ENCODE measurements around the gene BCAS3. TPM values are rescaled to one million over a fixed set of nuclear protein-coding genes. Genes with fewer than 3 reads are reported as not detected.

Gene BCAS3
- total RNA-seq, 2 donors from 2014 or later, result 28.0 to 33.4 TPM

GRCh38 chr17:61360318-61360943, 682.8 kb downstream of the BCAS3 start:
- Mint-ChIP-seq H3K36me3 (ENCODE audit: insufficient read depth in 2 of 2) (no peaks in the 10 kb centered on the region), H3K27ac (no peak overlapping the region), H3K4me3 (no peak overlapping the region), H3K27me3 (ENCODE audit: low read depth) (no peaks in the 10 kb centered on the region), H3K4me1 (ENCODE audit: low read depth) (no peaks in the 10 kb centered on the region), H3K9me3 (no peaks in the 10 kb centered on the region)
- DNase-seq, result no peak
- no peak for ATAC-seq (replicated peaks in 1 of 2)

GRCh38 chr17:61361084-61361483, 683.4 kb downstream of the BCAS3 start:
- no peak overlapping the region for H3K4me3 Mint-ChIP-seq
- ATAC-seq (replicated peaks in 1 of 2) (no peak), DNase-seq (no peak)
- no peaks in the 10 kb centered on the region for H3K4me1 Mint-ChIP-seq (ENCODE audit: low read depth)
- no peaks in the 10 kb centered on the region for H3K27me3 Mint-ChIP-seq (ENCODE audit: low read depth)
- H3K36me3 Mint-ChIP-seq (ENCODE audit: insufficient read depth in 2 of 2), result no peaks in the 10 kb centered on the region
- no peak overlapping the region for H3K27ac Mint-ChIP-seq
- H3K9me3 Mint-ChIP-seq, result no peaks in the 10 kb centered on the region

- no peak for DNase-seq
- no peak for ATAC-seq (replicated peaks in 1 of 2)
- Mint-ChIP-seq H3K4me1 (ENCODE audit: low read depth) (no peaks in the 10 kb centered on the region), H3K27me3 (ENCODE audit: low read depth) (no peaks in the 10 kb centered on the region), H3K36me3 (ENCODE audit: insufficient read depth in 2 of 2) (no peaks in the 10 kb centered on the region), H3K27ac (no peak overlapping the region), H3K9me3 (no peaks in the 10 kb centered on the region), H3K4me3 (no peak overlapping the region)
Measured at GRCh38 chr17:61362396-61362795, 684.7 kb downstream of the BCAS3 start.

GRCh38 chr17:61362852-61363600, 685.4 kb downstream of the BCAS3 start:
- no peaks in the 10 kb centered on the region for H3K9me3 Mint-ChIP-seq
- ATAC-seq (replicated peaks in 1 of 2) (no peak), DNase-seq (no peak)
- no peaks in the 10 kb centered on the region for H3K27me3 Mint-ChIP-seq (ENCODE audit: low read depth)
- no peak overlapping the region for H3K27ac Mint-ChIP-seq
- H3K4me1 Mint-ChIP-seq (ENCODE audit: low read depth), result no peaks in the 10 kb centered on the region
- H3K36me3 Mint-ChIP-seq (ENCODE audit: insufficient read depth in 2 of 2), result no peaks in the 10 kb centered on the region
- H3K4me3 Mint-ChIP-seq, result no peak overlapping the region

GRCh38 chr17:61363601-61364462, 686.2 kb downstream of the BCAS3 start:
- Mint-ChIP-seq H3K9me3 (no peaks in the 10 kb centered on the region), H3K36me3 (ENCODE audit: insufficient read depth in 2 of 2) (no peaks in the 10 kb centered on the region), H3K27me3 (ENCODE audit: low read depth) (no peaks in the 10 kb centered on the region), H3K27ac (no peak overlapping the region), H3K4me3 (no peak overlapping the region), H3K4me1 (ENCODE audit: low read depth) (no peaks in the 10 kb centered on the region)
- no peak for ATAC-seq (replicated peaks in 1 of 2)
- no peak for DNase-seq

GRCh38 chr17:61364463-61364846, 686.8 kb downstream of the BCAS3 start:
- H3K27me3 Mint-ChIP-seq (ENCODE audit: low read depth), result no peaks in the 10 kb centered on the region
- no peak for ATAC-seq (replicated peaks in 1 of 2)
- no peak overlapping the region for H3K4me3 Mint-ChIP-seq
- H3K36me3 Mint-ChIP-seq (ENCODE audit: insufficient read depth in 2 of 2), result no peaks in the 10 kb centered on the region
- H3K27ac Mint-ChIP-seq, result no peak overlapping the region
- DNase-seq, result no peak
- H3K9me3 Mint-ChIP-seq, result no peaks in the 10 kb centered on the region
- H3K4me1 Mint-ChIP-seq (ENCODE audit: low read depth), result no peaks in the 10 kb centered on the region

- Mint-ChIP-seq H3K9me3 (no peaks in the 10 kb centered on the region), H3K27me3 (ENCODE audit: low read depth) (no peaks in the 10 kb centered on the region), H3K27ac (no peak overlapping the region), H3K36me3 (ENCODE audit: insufficient read depth in 2 of 2) (no peaks in the 10 kb centered on the region), H3K4me3 (no peak overlapping the region), H3K4me1 (ENCODE audit: low read depth) (no peaks in the 10 kb centered on the region)
- ATAC-seq (replicated peaks in 1 of 2), result no peak
- DNase-seq, result no peak
Measured at GRCh38 chr17:61366076-61366714, 688.5 kb downstream of the BCAS3 start.

GRCh38 chr17:61366715-61367413, 689.2 kb downstream of the BCAS3 start:
- ATAC-seq (replicated peaks in 1 of 2) (no peak), DNase-seq (no peak)
- H3K27ac Mint-ChIP-seq, result no peak overlapping the region
- no peaks in the 10 kb centered on the region for H3K4me1 Mint-ChIP-seq (ENCODE audit: low read depth)
- H3K4me3 Mint-ChIP-seq, result no peak overlapping the region
- H3K9me3 Mint-ChIP-seq, result no peaks in the 10 kb centered on the region
- H3K27me3 Mint-ChIP-seq (ENCODE audit: low read depth), result no peaks in the 10 kb centered on the region
- H3K36me3 Mint-ChIP-seq (ENCODE audit: insufficient read depth in 2 of 2), result no peaks in the 10 kb centered on the region

- no peak for ATAC-seq (replicated peaks in 1 of 2)
- no peaks in the 10 kb centered on the region for H3K9me3 Mint-ChIP-seq
Measured at GRCh38 chr17:61368049-61368831, 690.6 kb downstream of the BCAS3 start.

GRCh38 chr17:61368832-61369450, 691.3 kb downstream of the BCAS3 start:
- no peak overlapping the region for H3K27ac Mint-ChIP-seq
- no peak for DNase-seq
- no peak overlapping the region for H3K4me3 Mint-ChIP-seq
- no peaks in the 10 kb centered on the region for H3K36me3 Mint-ChIP-seq (ENCODE audit: insufficient read depth in 2 of 2)
- H3K4me1 Mint-ChIP-seq (ENCODE audit: low read depth), result no peaks in the 10 kb centered on the region
- ATAC-seq (replicated peaks in 1 of 2), result no peak
- no peaks in the 10 kb centered on the region for H3K27me3 Mint-ChIP-seq (ENCODE audit: low read depth)
- no peaks in the 10 kb centered on the region for H3K9me3 Mint-ChIP-seq

More at GRCh38 chr17:61368049-61368831, 690.6 kb downstream of the BCAS3 start:
- H3K27ac Mint-ChIP-seq, result no peak overlapping the region
- H3K4me3 Mint-ChIP-seq, result no peak overlapping the region
- no peaks in the 10 kb centered on the region for H3K27me3 Mint-ChIP-seq (ENCODE audit: low read depth)
- no peaks in the 10 kb centered on the region for H3K36me3 Mint-ChIP-seq (ENCODE audit: insufficient read depth in 2 of 2)
- DNase-seq, result no peak
- H3K4me1 Mint-ChIP-seq (ENCODE audit: low read depth), result no peaks in the 10 kb centered on the region

- no peaks in the 10 kb centered on the region for H3K4me1 Mint-ChIP-seq (ENCODE audit: low read depth)
- H3K27me3 Mint-ChIP-seq (ENCODE audit: low read depth), result no peaks in the 10 kb centered on the region
- H3K4me3 Mint-ChIP-seq, result no peak overlapping the region
- ATAC-seq (replicated peaks in 1 of 2) (no peak), DNase-seq (no peak)
- H3K27ac Mint-ChIP-seq, result no peak overlapping the region
- no peaks in the 10 kb centered on the region for H3K36me3 Mint-ChIP-seq (ENCODE audit: insufficient read depth in 2 of 2)
- no peaks in the 10 kb centered on the region for H3K9me3 Mint-ChIP-seq
Measured at GRCh38 chr17:61369751-61370150, 692.1 kb downstream of the BCAS3 start.

GRCh38 chr17:61371179-61371578, 693.5 kb downstream of the BCAS3 start:
- no peaks in the 10 kb centered on the region for H3K36me3 Mint-ChIP-seq (ENCODE audit: insufficient read depth in 2 of 2)
- no peak overlapping the region for H3K4me3 Mint-ChIP-seq
- no peaks in the 10 kb centered on the region for H3K9me3 Mint-ChIP-seq
- H3K27ac Mint-ChIP-seq, result no peak overlapping the region
- H3K4me1 Mint-ChIP-seq (ENCODE audit: low read depth), result no peaks in the 10 kb centered on the region
- no peaks in the 10 kb centered on the region for H3K27me3 Mint-ChIP-seq (ENCODE audit: low read depth)
- DNase-seq (no peak), ATAC-seq (replicated peaks in 1 of 2) (no peak)

Measured in activated T-cell treated with anti-CD3 and anti-CD28 coated beads, Interleukin-2, amount 50 U/mL, for 72 hours (primary cell).